Kasumi-1 (cell line): Measurements from ENCODE around the gene RNF151.
"Not testable (repeated sequence)": the region's sequence is repeated elsewhere in the genome, so short reads cannot be mapped to it uniquely, and the experiment has no call there.

Source experiments
- DNase-seq, 2 experiments: peaks; one replicate each; lab custom pipeline; 2025; lab: John Stamatoyannopoulos, UW

The RNF151 gene

GRCh38 chr16:1966460-1966859, at the start of gene RNF151:
RNF151 (plus strand) TSS chr16:1966856; CDS start chr16:1966882, 26 bp downstream.
- DNase-seq = no peak

DNA sequence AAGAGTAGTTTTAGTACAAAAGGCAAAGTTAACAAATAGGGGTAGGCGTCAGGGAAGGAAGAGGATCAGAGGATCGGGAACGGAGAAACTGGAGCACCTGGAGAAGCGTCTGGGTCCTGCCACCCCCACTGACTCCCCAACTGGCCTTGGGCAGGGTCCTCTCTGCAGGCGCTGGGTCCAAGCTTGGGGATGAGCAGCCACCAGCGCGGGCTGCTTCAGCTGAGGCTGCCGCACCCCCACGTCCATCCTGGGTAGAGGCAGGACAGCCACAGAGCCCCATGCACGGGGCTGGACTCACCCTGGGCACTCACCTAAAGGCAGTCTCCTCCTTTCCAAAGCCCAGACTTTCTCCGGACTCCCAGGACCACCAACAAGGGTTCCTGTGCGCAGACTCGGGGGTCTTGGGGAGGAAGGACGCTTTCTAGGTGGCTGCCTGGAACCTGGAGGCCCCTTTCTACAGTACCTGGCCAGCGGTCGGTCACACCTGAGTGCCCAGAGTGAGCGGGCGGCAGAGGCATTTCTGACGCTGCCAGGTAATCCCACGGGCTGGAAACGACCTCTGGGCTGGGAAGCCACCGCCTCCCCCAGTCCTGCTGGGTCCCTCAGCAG, 49.5 kb upstream of the RNF151 start:
- no peak for DNase-seq

GRCh38 chr16:1917665-1918350, 48.8 kb upstream of the RNF151 start:
- no peak for DNase-seq

DNA sequence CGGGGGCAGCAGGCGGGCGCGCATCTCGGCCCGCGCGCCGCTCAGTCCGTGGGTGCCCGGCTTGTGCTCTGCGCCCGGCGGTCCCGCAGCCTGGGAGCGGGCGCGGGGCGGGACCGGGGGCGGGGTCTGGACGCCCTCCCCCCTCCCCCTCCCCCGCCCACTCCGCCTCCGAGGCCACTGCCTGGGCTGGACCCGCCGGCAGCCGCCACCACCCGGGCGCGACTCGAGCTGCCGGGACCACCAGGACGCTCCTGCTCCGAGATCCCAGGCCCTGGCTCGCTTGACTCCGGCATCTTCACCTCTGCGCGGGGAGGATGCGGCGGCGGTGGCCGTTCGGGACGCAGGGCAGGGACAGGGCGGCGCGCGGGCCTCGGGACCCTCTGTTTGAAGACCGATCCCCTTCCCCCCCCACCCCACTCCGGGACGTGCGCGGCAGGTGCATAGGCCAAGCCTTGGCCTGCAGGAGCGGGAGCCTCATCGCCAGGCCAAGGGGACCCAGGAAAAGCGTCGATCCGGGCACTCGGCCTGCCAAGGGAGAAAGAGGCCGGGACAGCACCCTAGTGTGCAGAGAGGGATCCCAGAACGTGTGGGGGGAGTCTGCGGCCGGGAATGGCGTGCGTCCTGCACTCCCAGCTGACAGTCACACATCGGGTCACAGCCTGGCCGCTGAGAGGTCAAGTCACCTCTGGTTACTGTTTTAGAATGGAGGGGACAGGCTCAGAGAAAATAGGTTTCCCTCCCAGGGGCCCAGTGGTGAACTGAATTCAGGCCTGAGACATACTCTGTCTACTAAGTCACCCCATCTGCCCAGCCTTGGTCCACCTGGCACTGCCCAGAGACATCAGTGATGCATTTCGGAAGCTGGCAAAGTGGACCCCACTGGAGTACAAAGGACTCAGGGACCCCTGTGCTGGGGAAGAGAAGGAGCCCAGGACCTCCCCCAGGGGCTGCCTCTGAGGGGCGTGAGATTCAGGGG, 48.0 kb upstream of the RNF151 start, which contains the start of gene HS3ST6:
TSS of gene HS3ST6 (minus strand) at position 65 of the 976 bp plus-strand sequence. CDS start 92 bp downstream, outside the sequence.
- no peak for DNase-seq

- DNase-seq = no peak
These were observed 47.2 kb upstream of the RNF151 start for GRCh38 chr16:1919327-1919998.

DNA sequence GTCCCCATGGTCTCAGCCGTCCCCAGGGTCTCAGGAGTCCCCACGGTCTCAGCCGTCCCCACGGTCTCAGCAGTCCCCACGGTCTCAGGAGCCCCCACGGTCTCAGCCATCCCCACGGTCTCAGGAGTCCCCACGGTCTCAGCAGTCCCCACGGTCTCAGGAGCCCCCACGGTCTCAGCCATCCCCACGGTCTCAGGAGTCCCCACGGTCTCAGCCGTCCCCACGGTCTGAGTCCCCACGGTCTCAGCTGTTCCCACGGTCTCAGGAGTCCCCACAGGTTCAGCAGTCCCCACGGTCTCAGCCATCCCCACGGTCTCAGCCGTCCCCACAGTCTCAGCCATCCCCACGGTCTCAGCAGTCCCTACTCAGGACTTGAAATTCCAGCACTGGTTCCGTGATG, 46.5 kb upstream of the RNF151 start:
- not testable (repeated sequence) for DNase-seq

DNA sequence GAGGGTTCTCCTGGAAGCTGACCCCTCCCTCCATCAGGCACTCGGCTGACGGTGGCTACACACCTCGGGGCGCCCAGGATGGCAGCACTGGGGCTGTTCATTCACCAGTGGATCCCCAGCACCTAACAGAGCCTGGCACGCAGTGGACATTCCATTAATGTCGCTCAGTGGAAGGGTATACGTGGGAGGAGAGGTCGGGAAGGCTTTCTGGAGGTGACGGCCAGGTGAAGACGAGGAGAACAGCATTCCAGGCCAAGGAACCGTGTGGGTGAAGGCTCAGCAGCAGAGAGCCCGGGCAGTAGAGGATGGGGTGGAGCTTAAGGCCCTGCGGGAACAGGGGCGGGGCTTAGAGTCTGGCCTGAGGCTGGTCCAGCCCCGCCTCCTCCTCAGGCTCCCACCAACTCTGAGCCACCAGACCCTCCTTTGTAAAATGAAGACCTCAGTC, 45.9 kb upstream of the RNF151 start:
- no peak for DNase-seq

DNA sequence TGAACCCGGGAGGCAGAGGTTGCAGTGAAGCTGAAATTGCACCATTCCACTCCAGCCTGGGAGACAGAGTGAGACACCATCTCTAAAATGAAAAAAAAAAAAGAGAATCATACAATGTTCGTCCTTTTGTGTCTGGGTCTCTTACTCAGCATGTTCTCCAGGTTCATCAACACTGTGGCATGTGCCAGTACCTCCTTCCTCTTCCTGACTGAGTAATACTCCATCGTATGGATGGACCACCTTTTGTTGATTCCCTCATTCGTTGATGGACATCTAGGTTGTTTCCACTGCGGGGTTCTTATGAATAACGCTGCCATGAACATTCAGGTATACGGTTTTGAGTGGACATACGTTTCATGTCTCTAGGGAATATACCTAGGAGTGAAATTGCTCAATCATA, 44.3 kb upstream of the RNF151 start:
- DNase-seq = no peak

DNA sequence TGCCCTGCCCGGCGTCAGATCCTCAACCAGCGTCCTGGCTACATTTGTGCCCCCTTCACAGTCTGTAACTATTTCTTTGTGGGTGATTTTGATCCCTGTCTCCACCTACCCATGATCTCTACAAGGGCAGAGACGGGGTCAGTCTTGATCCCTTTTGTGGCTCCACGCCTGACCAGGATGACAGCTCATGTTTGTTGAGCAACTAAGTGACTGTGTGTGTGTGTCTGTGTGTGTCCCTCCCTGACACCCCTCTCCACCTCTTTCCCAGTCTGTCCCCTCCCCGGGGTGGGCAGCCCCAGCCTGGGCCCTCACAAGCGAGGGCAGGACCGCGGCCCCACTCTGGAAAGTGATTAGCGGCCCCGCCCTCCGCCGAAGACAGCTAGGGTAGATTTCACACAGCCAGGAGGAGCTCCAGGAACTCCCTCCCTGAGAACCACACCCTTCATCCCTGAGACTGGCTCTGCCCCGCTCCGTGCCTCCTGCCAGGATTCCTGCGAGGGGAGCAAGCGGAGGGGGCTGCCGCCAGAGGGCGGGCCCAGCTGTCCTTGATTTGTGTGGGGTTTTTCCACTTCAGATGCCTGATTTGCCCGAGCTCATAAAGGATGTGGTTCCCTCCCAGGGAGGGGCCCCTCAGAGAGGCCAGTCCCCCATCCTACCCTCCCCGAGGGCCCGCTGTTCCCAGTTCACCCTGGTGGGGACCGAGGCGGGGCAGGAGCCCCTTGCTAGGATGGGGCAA, 43.2 kb upstream of the RNF151 start:
- DNase-seq = no peak

DNA sequence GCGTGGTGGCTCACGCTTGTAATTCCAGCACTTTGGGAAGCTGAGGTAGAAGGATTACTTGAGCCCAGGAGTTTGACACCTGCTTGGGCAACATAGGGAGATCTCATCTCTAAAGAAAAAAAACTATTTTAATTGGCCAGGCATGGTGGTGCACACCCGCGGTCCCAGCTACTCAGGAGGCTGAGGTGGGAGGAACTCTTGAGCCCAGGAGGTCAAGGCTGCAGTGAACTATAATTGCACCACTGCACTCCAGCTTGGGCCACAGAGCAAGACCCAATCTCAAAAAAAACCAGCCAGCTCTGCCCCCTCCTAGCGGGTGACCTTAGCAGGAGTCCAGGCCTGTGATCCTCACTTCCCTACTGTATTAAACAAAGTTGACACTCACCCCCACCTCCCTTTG, 42.6 kb upstream of the RNF151 start:
- no peak for DNase-seq

- no peak for DNase-seq
These were observed 40.4 kb upstream of the RNF151 start for GRCh38 chr16:1926271-1926670.

- DNase-seq = peak in 1 of 2 experiments; percentile 6
These were observed 37.6 kb upstream of the RNF151 start for GRCh38 chr16:1929105-1929504.

GRCh38 chr16:1929578-1930337, 36.9 kb upstream of the RNF151 start:
- peak; percentile 34 to 39 for DNase-seq

- no peak for DNase-seq
These were observed 36.3 kb upstream of the RNF151 start for GRCh38 chr16:1930338-1930720.

- DNase-seq = no peak
These were observed 34.3 kb upstream of the RNF151 start for GRCh38 chr16:1932050-1933028.

- DNase-seq = no peak
These were observed 33.5 kb upstream of the RNF151 start for GRCh38 chr16:1933097-1933661.

DNA sequence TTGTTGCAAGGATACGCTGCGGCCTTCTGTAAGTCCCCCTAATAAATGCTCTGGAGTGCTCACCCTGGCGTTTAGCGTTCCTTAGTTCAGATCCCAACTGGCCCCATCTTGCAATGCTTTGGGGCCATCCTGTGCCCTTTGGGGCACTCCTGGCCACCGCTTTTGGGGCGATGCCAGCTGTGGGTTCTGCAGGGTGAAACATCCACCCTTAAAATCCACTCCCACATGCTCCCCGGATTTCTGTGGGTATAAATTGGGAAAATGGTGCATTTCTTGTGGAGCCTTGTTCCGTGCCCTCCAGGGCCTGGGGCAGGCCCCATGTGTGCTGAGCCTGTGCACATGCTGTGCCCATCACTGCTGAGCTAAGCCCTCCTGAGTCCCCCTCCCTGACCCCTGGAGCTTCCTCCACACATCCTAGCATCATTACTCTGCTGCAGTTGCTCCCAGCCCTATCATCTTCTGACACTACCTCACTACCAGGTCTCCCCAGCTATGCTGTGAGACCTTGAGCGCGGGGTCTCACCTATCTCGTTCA, 29.6 kb upstream of the RNF151 start:
- no peak for DNase-seq

GRCh38 chr16:1938316-1938715, 28.3 kb upstream of the RNF151 start:
- DNase-seq = no peak

DNA sequence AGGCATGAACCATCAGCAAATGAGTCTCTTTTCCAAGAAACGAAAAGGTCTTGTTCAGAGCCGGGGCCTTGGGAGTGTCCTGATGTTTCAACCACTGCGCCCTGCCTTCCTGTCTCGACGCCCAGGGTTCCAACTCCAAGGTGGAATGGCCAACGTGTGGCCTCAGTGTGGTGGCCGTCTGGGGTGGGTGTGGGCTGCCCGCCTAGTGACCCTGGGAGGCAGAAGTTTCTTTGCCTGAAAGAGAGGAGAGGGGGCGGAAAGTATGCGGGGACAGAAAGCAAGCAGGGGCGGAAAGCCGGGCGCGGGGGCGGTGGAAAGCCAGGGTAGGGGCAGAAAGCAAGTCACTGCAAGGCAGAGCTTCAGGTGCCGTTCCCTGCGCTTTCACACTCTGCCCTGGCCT, 27.7 kb upstream of the RNF151 start:
- no peak for DNase-seq
